Endothelial cell of hepatic sinusoid (primary cell): ENCODE measurements around the gene CREB5.

Source experiments
- in situ Hi-C: cut with HindIII; loops from 2 replicates; pipeline ENCODE4 v1.10.0; 2017; ENCODE audit warnings: low sequenced_read_pairs

CREB5 gene

GRCh38 chr7:28700790-28701203 is 288.5 kb downstream of the CREB5 start:
- in situ Hi-C loops = no loop called here

DNA sequence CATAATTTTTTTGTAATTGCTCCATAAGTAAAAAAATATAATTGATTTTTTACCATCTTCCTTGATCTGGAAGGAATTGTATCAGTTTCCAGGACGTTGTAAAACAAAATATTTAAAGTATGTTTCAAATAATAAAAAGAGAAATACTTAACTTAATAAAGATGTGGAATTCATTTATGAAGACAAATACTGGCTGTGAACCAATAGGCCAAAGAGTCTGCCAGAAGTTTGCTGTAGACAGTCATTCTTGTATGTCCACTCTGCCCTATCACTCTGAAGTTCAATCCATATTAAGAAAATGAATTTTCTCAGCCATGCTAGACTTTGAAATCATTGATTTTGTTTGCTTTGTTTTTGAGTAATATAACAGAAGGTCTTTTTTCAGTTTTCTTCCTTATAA is 289.4 kb downstream of the CREB5 start:
- in situ Hi-C loops = no loop called here

DNA sequence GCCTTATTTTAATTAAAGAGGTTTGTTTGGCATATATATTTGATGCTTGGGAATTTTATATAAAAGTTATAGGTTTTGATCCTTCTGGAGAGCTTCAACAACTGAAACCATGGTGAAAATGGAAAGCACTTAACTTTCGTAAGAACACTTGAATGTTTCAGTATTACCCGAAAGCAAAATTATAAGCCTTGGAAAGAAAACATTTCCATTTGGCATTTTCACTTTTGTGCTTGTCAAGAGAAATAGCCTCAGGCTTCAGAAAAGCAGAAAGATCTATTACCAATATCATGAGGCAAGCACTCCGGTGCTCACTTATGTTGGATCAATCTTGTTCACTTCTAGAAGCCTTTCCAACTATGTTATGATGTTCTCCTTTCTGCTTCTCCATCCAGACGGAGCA is 289.9 kb downstream of the CREB5 start:
- in situ Hi-C loops = no loop called here

DNA sequence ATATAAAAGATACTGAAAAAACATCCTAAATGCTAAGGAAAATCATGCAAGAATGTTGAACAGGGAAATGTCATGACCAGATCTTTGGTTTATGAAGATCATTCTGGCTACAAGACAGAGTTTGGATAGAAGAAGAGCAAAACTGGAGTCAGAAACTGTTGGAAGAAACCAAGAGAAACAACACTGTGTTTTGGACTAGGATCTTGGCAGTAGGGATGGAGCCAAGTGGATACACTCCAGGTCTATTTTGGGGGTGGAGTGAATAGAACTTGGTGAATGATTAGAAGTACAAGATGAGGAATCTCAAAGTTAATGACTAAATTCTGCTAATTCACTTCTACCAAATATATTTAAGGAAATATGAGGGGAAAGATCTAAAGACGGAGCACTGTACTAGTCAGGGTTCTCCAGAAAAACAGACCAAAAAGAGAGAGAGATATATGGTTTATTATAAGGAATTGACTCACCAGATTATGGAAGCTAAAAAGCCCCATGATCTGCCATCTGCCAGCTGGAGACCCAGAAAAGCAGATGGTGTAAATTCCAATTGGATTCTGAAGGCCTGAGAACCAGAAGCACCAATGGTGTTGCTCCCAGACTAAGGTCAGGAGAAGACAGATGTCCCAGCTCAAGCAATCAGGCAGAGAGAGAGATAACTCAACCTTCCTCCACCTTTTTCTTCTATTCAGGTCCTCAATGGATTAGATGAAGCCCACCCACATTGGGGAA is 290.9 kb downstream of the CREB5 start:
- in situ Hi-C loops = no loop called here

GRCh38 chr7:28704706-28705105 is 292.4 kb downstream of the CREB5 start:
- in situ Hi-C loops = no loop called here

DNA sequence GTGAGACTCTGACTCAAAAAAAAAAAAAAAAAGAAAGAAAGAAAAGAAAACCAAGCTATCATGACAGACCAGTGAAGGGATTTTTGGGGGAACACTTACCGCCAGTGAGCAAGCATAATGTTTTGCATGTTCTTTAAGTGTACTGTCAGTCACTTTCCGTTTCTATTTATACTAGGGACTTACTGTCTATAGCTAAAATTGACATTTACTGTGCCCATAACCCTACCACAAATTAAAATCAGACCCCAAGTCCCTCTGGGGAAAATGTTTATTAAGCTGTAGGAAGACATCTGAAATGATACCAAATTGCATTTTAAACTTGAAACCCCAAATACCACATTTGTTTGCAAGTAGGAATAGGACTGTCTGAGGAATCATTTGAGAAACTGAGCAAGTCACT is 293.0 kb downstream of the CREB5 start:
- in situ Hi-C loops = no loop called here

DNA sequence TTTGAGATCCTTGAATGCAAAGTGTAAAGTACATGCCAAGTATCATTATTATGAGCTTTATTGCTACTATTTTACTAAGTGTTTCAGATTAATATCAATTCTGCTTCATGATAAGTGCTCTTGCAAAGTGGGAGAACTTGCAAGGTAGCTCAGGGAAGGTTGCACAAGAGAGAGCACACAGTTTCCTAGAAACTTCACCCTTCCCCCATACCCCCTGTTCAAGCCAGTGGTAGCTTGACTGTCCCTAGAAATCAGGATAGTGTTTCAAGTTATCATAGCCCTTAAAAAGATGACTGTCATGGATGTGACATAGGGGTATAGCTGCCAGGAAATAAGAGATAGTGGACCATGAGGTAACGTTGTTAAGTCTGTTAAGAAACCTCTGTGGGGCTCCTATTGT is 294.3 kb downstream of the CREB5 start:
- in situ Hi-C loops = no loop called here

- in situ Hi-C loops = no loop called here
Observed at GRCh38 chr7:28707291-28707690, 295.0 kb downstream of the CREB5 start.

GRCh38 chr7:28708033-28708951 is 296.0 kb downstream of the CREB5 start:
- in situ Hi-C loops = no loop called here

- in situ Hi-C loops = loop anchor here (5.0 kb wide), 1 partner anchor 93 kb away; no protein-coding TSS in a partner anchor
Observed at GRCh38 chr7:28709748-28710147, 297.4 kb downstream of the CREB5 start.

DNA sequence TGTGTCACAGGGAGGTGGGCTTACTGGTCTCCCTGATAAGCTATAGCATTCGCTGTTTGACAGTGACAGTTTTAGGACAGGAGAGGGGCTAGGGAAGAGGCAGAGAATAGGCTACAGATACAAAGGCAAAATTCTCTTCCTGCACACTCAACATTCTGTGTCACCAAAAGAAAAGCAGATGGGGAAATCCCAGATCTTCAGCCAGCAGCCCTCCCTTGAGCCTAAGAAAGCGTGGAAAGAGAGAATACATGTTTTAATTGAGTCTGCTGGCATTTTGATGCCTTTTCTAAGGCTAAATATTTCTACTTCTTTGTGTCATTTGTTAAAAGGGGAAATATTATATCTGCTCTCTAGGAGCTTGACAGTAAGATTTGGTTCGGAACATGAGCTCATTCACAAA is 298.8 kb downstream of the CREB5 start:
- in situ Hi-C loops = loop anchor here (5.0 kb wide), 1 partner anchor 91 kb away; no protein-coding TSS in a partner anchor

DNA sequence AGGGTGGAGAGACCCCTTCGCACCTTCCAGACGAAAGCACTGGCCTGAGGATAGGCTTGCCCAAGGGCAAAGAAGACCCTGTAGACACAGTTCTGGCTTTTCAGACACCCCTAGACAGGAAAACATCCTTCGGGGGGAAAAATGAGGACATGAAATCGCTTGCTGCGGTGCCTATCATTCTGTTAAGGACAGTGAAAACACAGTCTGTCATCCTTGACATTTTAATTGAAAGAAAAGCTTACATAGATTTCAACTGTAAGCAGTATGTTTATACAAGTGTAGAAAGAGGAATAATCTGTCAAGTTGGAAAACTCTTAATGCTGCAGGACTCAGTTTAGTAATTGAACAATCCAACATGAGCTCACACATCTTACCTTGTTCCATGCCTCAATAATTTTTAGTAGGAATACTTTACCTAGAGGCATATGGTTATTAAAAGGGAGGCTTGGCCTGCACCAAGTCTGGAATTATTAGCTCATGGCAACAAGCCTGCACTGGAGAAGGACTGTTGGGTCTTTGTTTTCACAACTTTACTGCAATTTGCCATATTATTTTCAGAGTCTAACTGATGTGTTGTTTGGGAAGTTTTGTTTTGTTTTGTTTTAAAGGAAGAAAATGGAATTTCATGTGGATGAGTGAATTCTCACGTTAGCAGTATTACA is 302.3 kb downstream of the CREB5 start:
- in situ Hi-C loops = loop anchor here (5.0 kb wide), 1 partner anchor 88 kb away; no protein-coding TSS in a partner anchor

GRCh38 chr7:28717445-28718054 is 305.2 kb downstream of the CREB5 start:
- in situ Hi-C loops = no loop called here

DNA sequence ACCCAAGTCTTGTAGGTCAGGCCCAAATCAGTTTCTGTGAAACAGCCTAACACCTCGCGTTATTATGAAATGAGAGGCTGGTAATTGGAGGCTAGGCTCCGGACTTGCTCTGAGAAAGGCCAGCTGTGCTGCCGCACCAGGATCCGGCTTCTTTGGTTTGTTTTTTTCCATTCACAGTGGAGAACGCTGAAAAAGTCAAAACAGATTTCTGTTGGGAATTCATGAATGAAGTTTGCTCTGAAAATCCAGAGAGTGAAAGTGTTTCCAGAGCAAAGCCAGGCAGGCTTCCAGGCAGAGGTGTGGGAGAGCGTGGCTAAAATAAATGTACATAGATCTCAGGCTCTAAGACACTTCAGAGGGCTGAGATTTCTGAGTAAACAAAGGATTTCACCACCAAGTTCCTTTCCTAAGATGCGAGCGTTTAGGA is 305.8 kb downstream of the CREB5 start:
- in situ Hi-C loops = no loop called here

DNA sequence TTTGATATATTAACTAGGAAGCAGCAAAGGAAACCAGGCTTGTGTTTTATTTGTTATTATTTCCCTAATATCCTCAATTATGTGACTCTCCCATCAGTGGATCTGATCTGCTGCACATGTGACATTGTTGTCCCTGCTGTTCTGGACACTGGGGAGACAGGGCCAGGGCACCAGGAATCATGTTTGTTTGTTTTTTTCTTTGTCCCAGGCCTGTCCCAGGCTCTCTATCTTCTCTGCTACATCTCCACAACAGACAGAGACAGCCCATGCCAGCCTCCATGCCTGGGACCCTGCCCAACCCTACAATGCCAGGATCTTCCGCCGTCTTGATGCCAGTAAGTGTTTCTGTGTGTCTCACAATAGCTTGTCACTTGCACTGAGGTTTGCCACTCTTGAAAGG is 306.2 kb downstream of the CREB5 start:
- in situ Hi-C loops = no loop called here

DNA sequence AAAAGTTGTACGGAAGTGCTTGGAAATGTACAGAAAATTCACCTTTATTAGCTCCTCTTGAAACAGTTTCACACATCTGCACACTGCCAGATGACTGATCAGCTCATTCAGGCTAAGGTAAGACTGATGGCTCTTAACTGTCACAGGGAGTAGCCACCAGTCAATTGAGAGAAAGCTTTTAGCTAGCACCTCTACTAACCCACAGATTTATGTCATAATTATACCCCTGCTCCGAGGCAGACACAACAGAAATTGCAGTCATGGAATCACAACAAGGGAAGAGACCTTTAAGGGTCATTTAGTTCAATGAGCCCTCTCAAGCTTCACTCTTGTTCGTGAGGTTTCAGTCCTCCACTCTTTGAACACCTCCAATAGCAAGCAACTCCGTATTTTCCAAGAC is 310.4 kb downstream of the CREB5 start:
- in situ Hi-C loops = no loop called here

GRCh38 chr7:28723336-28723735 is 311.0 kb downstream of the CREB5 start:
- in situ Hi-C loops = no loop called here

- in situ Hi-C loops = no loop called here
Observed at GRCh38 chr7:28724563-28724962, 312.2 kb downstream of the CREB5 start.

- in situ Hi-C loops = loop anchor here (5.0 kb wide), 1 partner anchor 83 kb away; no protein-coding TSS in a partner anchor
Observed at GRCh38 chr7:28725045-28725642, 312.8 kb downstream of the CREB5 start.

- in situ Hi-C loops = loop anchor here (5.0 kb wide), 1 partner anchor 84 kb away; no protein-coding TSS in a partner anchor
Observed at GRCh38 chr7:28725911-28726310, 313.6 kb downstream of the CREB5 start.
